Kidney (tissue), 14 donors: Measurements from ENCODE around the gene SH2D7. TPM values are rescaled to one million over a fixed set of nuclear protein-coding genes. Genes with fewer than 3 reads are reported as not detected.
A peak's percentile ranks its signal among the peaks of the same experiment; 100 is the strongest.

Experiments
- DNase-seq, 5 donors: peaks; one replicate each; pipeline ENCODE4 v3.0.0-alpha.2; 2013 to 2020
- FAIRE-seq: peaks from 2 replicates; lab custom pipeline; 2012; peaks lifted over from hg19 to GRCh38; lab: Jason Lieb, UNC
- H3K27ac ChIP-seq, 2 donors: one replicate each; pipeline ENCODE4 v1.7.0; 2013; ENCODE audit warnings: low read depth in 2 of 2, low read length in 2 of 2, inconsistent platforms in 1 of 2
- H3K27me3 ChIP-seq: one replicate; pipeline ENCODE4 v1.7.1; 2013; ENCODE audit warnings: low read length, inconsistent platforms; ENCODE audit not compliant: control insufficient read depth, insufficient read depth
- H3K36me3 ChIP-seq, 3 donors: one replicate each; pipeline versions ENCODE4 v1.7.0 to v1.7.1; 2013; ENCODE audit warnings: low read length in 3 of 3, control low read depth in 1 of 3, inconsistent platforms in 1 of 3; ENCODE audit not compliant: insufficient read depth in 3 of 3, control insufficient read depth in 2 of 3
- H3K4me1 ChIP-seq, 3 donors: one replicate each; pipeline versions ENCODE4 v1.7.0 to v1.7.1; 2013; ENCODE audit warnings: low read length in 3 of 3, inconsistent platforms in 1 of 3, low read depth in 1 of 3; ENCODE audit not compliant: control insufficient read depth in 2 of 3, insufficient read depth in 2 of 3
- H3K4me3 ChIP-seq, 3 donors: one replicate each; pipeline versions ENCODE4 v1.7.0 to v1.8.1; 2013; ENCODE audit warnings: low read length in 3 of 3, control low read depth in 1 of 3, inconsistent platforms in 1 of 3
- H3K9ac ChIP-seq, 3 donors: one replicate each; pipeline versions ENCODE4 v1.7.0 to v1.7.1; 2013; ENCODE audit warnings: low read length in 3 of 3, control low read depth in 1 of 3, inconsistent platforms in 1 of 3
- H3K9me3 ChIP-seq, 3 donors: one replicate each; pipeline versions ENCODE4 v1.7.0 to v1.7.1; 2013; ENCODE audit warnings: low read length in 3 of 3, control low read depth in 1 of 3, inconsistent platforms in 1 of 3; ENCODE audit not compliant: control insufficient read depth in 2 of 3, insufficient read depth in 1 of 3
- intact Hi-C: fragments of 100-400 bp; cut with DNase I; formaldehyde crosslinking; loops from one replicate; pipeline ENCODE4 v1.11.1; 2022
- polyA plus RNA-seq: library from polyadenylated mRNA; stranded (reverse); fragments of 350-450 nt; fragmentation: Illumina TruSeq; extraction: RNeasy Lipid Tissue Mini Kit (QIAGEN cat#74804); gene quantifications from one replicate; pipeline ENCODE4 v1.2.3, GENCODE V29; 2014; ENCODE audit warnings: low read depth, low replicate concordance; ENCODE audit not compliant: insufficient read depth
- total RNA-seq: library from RNA; stranded (reverse); fragmentation: NEBNext Ultra II Directional; extraction: Animal tissue kit (Norgen Biotek cat#: 25700); gene quantifications from one replicate; pipeline ENCODE4 v1.2.1, GENCODE V29; 2021
- TF ChIP-seq, protein P1 (sequence below): IDR thresholded peaks from 3 replicates; pipeline ENCODE4 v1.5.1; 2012; ENCODE audit warnings: mild to moderate bottlenecking, moderate library complexity, borderline replicate concordance; ENCODE audit not compliant: insufficient read depth; ENCODE audit errors: extremely low read depth
- donor health status: control.
- donor health status: control.
- donor health status: control.
- donor health status: control.
- donor health status: control.
- donor health status: DM: yes; HTN: yes; CAD: no.
- donor health status: Normal renal cell carcinoma (clear cell type).

Gene SH2D7
- total and polyA plus RNA-seq, 2 donors from 2014 or later, result not detected

- Histone ChIP-seq H3K9me3 (no peaks in the 10 kb centered on the region), H3K27ac (no peak overlapping the region), H3K36me3 (no peaks in the 10 kb centered on the region), H3K27me3 (no peaks in the 10 kb centered on the region), H3K4me3 (no peak overlapping the region), H3K9ac (no peak overlapping the region), H3K4me1 (peaks cover 0 to 4% (median 0%) of the 10 kb centered on the region in 3 donors)
- FAIRE-seq (no peak), DNase-seq (peak; percentile 77 to 92 (median 82))
- intact Hi-C loops, result loop anchor here (5.0 kb wide), 1 partner anchor 141 kb away; no protein-coding TSS in a partner anchor
- TF ChIP-seq, protein P1, sequence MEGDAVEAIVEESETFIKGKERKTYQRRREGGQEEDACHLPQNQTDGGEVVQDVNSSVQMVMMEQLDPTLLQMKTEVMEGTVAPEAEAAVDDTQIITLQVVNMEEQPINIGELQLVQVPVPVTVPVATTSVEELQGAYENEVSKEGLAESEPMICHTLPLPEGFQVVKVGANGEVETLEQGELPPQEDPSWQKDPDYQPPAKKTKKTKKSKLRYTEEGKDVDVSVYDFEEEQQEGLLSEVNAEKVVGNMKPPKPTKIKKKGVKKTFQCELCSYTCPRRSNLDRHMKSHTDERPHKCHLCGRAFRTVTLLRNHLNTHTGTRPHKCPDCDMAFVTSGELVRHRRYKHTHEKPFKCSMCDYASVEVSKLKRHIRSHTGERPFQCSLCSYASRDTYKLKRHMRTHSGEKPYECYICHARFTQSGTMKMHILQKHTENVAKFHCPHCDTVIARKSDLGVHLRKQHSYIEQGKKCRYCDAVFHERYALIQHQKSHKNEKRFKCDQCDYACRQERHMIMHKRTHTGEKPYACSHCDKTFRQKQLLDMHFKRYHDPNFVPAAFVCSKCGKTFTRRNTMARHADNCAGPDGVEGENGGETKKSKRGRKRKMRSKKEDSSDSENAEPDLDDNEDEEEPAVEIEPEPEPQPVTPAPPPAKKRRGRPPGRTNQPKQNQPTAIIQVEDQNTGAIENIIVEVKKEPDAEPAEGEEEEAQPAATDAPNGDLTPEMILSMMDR, result peak; percentile 92
These were observed 16.1 kb downstream of the SH2D7 start for GRCh38 chr15:78108300-78109084.

GRCh38 chr15:78109156-78109555, 16.8 kb downstream of the SH2D7 start:
- Histone ChIP-seq H3K36me3 (no peaks in the 10 kb centered on the region), H3K4me3 (no peak overlapping the region), H3K4me1 (peaks cover 0 to 2% (median 0%) of the 10 kb centered on the region in 3 donors), H3K27ac (no peak overlapping the region), H3K27me3 (no peaks in the 10 kb centered on the region), H3K9me3 (no peaks in the 10 kb centered on the region), H3K9ac (no peak overlapping the region)
- FAIRE-seq (no peak), DNase-seq (no peak)
- intact Hi-C loops, result loop anchor here (5.0 kb wide), 1 partner anchor 142 kb away; no protein-coding TSS in a partner anchor
- TF ChIP-seq, protein P1, result no peak

DNA sequence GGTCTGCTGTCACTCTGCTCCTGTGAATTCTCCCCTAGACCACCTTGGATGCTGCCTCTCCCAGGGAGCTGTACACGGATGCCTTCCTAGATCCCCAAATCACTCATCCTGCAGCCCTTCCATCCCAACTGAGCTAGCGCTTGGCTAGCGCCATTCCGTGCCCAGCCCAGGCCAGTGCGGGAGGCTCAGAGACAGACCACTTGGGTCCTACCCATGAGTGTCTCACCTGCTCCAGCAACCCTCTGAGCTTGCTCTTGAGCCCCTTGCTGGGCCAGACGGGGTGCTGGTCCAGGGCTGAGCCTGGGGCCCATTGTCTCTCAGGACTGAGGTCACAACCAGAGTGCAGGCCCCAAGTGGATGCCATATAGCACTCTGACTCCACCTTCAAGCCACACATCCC, 17.7 kb downstream of the SH2D7 start:
- Histone ChIP-seq H3K9ac (no peak overlapping the region), H3K4me1 (peaks cover 0 to 2% (median 0%) of the 10 kb centered on the region in 3 donors), H3K36me3 (no peaks in the 10 kb centered on the region), H3K27me3 (no peaks in the 10 kb centered on the region), H3K9me3 (no peaks in the 10 kb centered on the region), H3K4me3 (no peak overlapping the region), H3K27ac (no peak overlapping the region)
- no peak for DNase-seq
- FAIRE-seq, result no peak
- intact Hi-C loops, result no loop called here
- TF ChIP-seq, protein P1, result no peak
